ENCODE results near the gene ING1. TPM values are rescaled to one million over a fixed set of nuclear protein-coding genes. Genes with fewer than 3 reads are reported as not detected.

The ING1 gene
- polyA plus RNA-seq, 3 donors = 10.1 to 16.0 (median 11.7) TPM

- 57 to 74% (median 68%) methylated on average over 3 of the region's 3 CpGs for WGBS, 3 donors
- H3K27ac ChIP-seq (ENCODE audit: low read depth, low read length) = no peak overlapping the region
Observed at GRCh38 chr13:110756219-110756631, 42.7 kb downstream of the ING1 start.

- no peak overlapping the region for H3K27ac ChIP-seq (ENCODE audit: low read depth, low read length)
- WGBS, 3 donors = 89 to 93% (median 90%) methylated on average over 14 of the region's 14 CpGs
Observed at GRCh38 chr13:110757296-110757695, 43.8 kb downstream of the ING1 start.

- H3K27ac ChIP-seq (ENCODE audit: low read depth, low read length) = no peak overlapping the region
- 55 to 76% (median 71%) methylated on average over 4 of the region's 4 CpGs for WGBS, 3 donors
Observed at GRCh38 chr13:110758195-110758805, 44.8 kb downstream of the ING1 start.

GRCh38 chr13:110759710-110760109 is 46.2 kb downstream of the ING1 start:
- WGBS, 3 donors = 81 to 88% (median 85%) methylated on average over 4 of the region's 4 CpGs
- H3K27ac ChIP-seq (ENCODE audit: low read depth, low read length) = no peak overlapping the region

- 86 to 92% (median 89%) methylated on average over 6 of the region's 6 CpGs for WGBS, 3 donors
- no peak overlapping the region for H3K27ac ChIP-seq (ENCODE audit: low read depth, low read length)
Observed at GRCh38 chr13:110760611-110761010, 47.1 kb downstream of the ING1 start.

GRCh38 chr13:110766671-110767430 is 53.4 kb downstream of the ING1 start:
- H3K27ac ChIP-seq (ENCODE audit: low read depth, low read length) = no peak overlapping the region
- 74 to 86% (median 82%) methylated on average over 4 of the region's 4 CpGs for WGBS, 3 donors

- 92 to 95% (median 93%) methylated on average over 7 of the region's 7 CpGs for WGBS, 3 donors
Observed at GRCh38 chr13:110767476-110767875, 54.0 kb downstream of the ING1 start.

GRCh38 chr13:110769097-110769496 is 55.6 kb downstream of the ING1 start:
- WGBS, 3 donors = 65 to 78% (median 74%) methylated on average over 3 of the region's 3 CpGs
- H3K27ac ChIP-seq (ENCODE audit: low read depth, low read length) = no peak overlapping the region

More at GRCh38 chr13:110767476-110767875, 54.0 kb downstream of the ING1 start:
- no peak overlapping the region for H3K27ac ChIP-seq (ENCODE audit: low read depth, low read length)

GRCh38 chr13:110770678-110771077 is 57.2 kb downstream of the ING1 start:
- WGBS, 3 donors = 68 to 77% (median 74%) methylated on average over 10 of the region's 10 CpGs
- no peak overlapping the region for H3K27ac ChIP-seq (ENCODE audit: low read depth, low read length)

GRCh38 chr13:110771194-110771593 is 57.7 kb downstream of the ING1 start:
- H3K27ac ChIP-seq (ENCODE audit: low read depth, low read length) = no peak overlapping the region
- 41 to 59% (median 47%) methylated on average over 9 of the region's 9 CpGs for WGBS, 3 donors

GRCh38 chr13:110772091-110772984 is 58.8 kb downstream of the ING1 start:
- 75 to 76% (median 76%) methylated on average over 13 of the region's 13 CpGs for WGBS, 3 donors

More at GRCh38 chr13:110772091-110772984, 58.8 kb downstream of the ING1 start:
- no peak overlapping the region for H3K27ac ChIP-seq (ENCODE audit: low read depth, low read length)

Other genes starting within 250 kb of the ING1 start
- gene RAB20, start 152.0 kb upstream of the ING1 start, polyA plus RNA-seq = 10 to 100 TPM; 22.1 to 82.3 (median 31.2) TPM
- gene NAXD, start 98.2 kb upstream of the ING1 start, polyA plus RNA-seq = 10 to 100 TPM; 22.0 to 28.8 (median 22.8) TPM
- 10 to 100 TPM; 28.1 to 50.5 (median 43.1) TPM for gene CARS2, start 7.6 kb upstream of the ING1 start, polyA plus RNA-seq
- 10 to 100 TPM; 46.9 to 54.1 (median 50.9) TPM for gene ANKRD10, start 201.4 kb downstream of the ING1 start, polyA plus RNA-seq